IPS-NIHi7 (cell line): Measurements from ENCODE around the gene GRIK4.
A peak's percentile ranks its signal among the peaks of the same experiment; 100 is the strongest.
"Not testable (repeated sequence)": the region's sequence is repeated elsewhere in the genome, so short reads cannot be mapped to it uniquely, and the experiment has no call there.

ENCODE experiments used
- DNase-seq: peaks from one replicate; pipeline ENCODE4 v3.0.0; 2012; ENCODE audit warnings: mixed read lengths; ENCODE audit errors: extremely low spot score

Gene GRIK4

DNA sequence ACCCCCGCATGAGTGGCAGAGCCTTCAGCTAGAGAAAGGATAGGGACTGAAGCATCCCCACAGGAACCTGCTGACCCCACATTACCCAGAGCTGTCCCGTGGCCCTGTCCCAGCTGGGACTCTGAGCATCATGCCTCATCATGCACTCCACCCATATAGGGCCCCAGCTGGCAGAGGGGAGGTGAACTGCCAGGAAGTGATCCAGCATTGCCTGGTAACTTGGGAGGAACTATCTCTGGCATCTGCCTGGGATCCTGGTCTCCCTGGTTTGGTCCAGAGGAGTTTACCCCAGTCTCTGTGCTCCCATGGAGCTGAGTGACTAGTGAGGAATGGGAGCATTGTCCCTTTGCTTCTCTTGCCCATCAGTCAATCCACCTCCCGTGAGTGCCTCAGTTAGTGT lies 228.8 kb downstream of the GRIK4 start:
- DNase-seq, result peak; percentile 7

- peak; percentile 4 for DNase-seq
These were observed 232.8 kb downstream of the GRIK4 start for GRCh38 chr11:120744016-120744994.

DNA sequence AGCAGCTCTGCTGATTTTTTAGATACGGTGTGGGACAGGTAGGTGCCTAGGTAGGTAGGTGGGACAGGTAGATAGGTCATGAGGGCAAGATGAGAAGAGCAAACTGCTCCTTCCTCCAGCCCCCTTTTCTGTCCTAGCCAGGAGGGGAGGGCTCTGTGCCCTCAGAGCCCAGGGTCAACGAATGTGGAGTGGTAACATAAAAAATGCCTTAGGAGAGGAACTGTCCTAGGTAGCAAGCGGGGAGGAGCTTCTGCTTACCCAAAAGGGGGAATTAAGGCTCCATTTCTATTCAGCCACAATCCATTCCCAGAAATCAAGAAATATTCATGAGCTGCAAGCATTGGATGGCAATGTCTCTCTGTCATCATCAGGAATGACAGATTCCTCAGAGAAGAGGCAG lies 234.8 kb downstream of the GRIK4 start:
- peak; percentile 60 for DNase-seq

GRCh38 chr11:120746836-120747609 lies 235.5 kb downstream of the GRIK4 start:
- peak; percentile 3 for DNase-seq

DNA sequence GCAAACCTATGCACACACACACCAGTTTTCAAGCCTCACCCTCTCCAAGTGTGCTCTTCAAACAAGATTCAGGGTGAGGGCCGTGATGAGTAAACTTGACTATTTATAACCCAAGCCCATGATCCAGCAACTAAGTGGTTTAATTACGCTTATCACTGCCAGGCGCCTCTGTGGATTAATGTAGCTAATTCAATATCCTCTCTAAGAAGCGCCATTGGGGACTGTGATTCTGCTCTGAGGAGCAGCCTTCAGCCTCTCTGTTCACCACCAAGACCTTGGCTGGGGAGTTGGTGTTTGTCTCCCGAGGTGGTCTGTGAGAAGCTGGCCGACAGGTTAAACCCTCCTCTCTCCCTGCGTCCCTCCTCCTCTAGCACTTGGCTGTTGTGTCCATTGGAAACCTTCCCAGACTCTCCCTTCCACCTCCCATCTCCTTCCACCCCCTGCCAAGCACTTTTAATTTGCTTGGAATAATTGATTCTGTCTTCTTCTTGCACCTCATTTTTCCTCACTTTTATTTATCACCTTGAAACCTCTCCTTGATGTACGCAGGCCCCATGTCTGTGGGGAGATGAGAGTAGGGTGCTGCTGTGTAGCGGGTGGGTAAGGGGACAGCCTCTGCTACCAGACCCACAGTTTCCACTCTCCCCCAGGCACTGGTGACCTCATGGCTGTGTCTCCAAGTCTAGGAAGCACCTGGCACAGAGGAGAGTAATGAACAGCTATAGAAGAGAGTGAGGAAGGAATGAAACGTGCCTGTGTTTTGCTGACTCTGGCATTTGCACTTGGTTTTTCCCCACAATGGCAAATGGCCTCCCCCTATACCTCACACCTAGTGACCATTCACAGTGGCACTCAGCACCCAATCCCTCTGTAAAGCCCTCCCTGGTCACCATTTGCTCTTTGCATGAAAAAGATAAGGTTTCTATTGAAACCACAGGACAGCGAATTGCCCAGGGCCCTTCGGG lies 236.6 kb downstream of the GRIK4 start:
- DNase-seq, result peak; percentile 22

GRCh38 chr11:120749395-120749794 lies 237.8 kb downstream of the GRIK4 start:
- DNase-seq, result peak; percentile 7

- DNase-seq, result peak; percentile 2
These were observed 239.3 kb downstream of the GRIK4 start for GRCh38 chr11:120750647-120751549.

- no peak for DNase-seq
These were observed 240.0 kb downstream of the GRIK4 start for GRCh38 chr11:120751550-120751949.

GRCh38 chr11:120752668-120753067 lies 241.1 kb downstream of the GRIK4 start:
- peak; percentile 5 for DNase-seq

DNA sequence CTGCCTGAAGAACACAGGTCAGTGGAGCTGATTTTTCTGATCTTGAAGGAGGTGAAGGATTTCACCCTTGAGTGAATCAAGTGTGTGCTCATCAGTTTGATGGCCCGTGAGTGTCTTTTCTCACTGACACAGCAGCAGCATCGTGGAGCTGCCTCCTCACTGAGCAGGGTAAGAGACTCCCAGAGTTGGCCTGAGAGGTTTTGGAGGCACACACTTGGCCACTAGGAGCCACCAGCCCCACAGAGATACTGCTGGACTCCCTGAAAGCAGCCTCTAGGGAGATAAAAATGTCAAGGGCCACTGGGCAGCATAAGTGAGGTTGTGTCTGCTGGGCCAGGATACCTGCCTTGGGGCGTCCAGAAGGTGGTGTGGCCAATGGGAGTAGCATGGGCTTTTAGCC lies 245.4 kb downstream of the GRIK4 start:
- peak; percentile 35 for DNase-seq

- no peak for DNase-seq
These were observed 247.5 kb downstream of the GRIK4 start for GRCh38 chr11:120759046-120759445.

DNA sequence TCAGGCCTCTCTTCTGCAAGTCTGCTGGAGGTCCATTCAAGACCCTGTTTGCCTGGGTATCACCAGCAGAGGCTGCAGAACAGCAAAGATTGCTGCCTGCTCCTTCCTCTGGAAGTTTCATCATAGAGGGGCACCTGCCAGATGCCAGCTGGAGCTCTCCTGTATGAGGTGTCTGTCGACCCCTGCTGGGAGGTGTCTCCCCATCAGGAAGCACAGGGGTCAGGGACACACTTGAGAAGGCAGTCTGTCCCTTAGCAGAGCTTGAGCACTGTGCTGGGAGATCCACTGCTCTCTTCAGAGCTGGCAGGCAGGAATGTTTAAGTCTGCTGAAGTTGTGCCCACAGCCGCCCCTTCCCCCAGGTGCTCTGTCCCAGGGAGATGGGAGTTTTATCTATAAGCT lies 254.2 kb downstream of the GRIK4 start:
- not testable (repeated sequence) for DNase-seq

- no peak for DNase-seq
These were observed 254.8 kb downstream of the GRIK4 start for GRCh38 chr11:120766318-120766717.

DNA sequence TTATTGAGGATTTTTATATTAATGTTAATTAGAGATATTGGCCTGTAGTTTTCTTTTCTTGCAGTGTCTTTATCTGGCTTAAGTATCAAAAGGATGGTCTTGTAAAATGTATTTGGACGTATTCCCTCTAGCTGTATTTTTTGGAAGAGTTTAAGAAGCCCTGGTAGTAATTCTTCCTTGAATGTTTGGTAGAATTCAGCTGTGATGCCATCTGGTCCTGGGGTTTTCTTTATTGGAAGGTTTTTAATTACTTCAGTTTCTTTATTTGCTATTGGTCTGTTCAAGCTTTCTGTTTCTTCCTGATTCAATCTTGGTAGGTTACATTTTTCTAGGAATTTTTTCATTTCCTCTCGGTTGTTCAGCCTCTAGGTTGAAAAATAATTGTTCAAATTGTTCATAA lies 257.4 kb downstream of the GRIK4 start:
- DNase-seq, result no peak

- DNase-seq, result no peak
These were observed 258.4 kb downstream of the GRIK4 start for GRCh38 chr11:120769906-120770305.

DNA sequence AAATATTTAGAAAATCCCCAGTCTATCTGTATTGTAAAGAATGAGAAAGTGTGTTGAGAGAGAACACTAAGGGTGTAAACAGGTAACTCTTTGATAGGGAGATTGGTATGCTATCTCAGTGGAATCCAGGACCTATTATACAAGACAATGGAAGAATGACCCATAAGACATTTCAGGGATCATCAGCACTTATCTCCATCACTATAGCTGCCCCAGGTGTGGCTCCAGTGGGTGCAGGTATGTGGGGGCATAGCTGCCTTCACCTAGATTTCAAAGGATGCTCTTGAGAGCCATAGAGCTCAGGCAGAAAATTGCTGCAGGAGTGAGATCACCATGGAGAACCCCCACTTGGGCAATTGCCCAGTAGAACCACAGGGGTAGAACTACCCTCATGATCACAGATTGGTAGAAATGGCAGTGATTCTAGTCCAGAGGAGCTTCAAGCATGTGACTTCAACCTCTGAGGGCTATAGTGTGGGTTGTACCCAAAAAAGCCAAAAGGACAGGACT lies 260.1 kb downstream of the GRIK4 start:
- DNase-seq, result no peak

DNA sequence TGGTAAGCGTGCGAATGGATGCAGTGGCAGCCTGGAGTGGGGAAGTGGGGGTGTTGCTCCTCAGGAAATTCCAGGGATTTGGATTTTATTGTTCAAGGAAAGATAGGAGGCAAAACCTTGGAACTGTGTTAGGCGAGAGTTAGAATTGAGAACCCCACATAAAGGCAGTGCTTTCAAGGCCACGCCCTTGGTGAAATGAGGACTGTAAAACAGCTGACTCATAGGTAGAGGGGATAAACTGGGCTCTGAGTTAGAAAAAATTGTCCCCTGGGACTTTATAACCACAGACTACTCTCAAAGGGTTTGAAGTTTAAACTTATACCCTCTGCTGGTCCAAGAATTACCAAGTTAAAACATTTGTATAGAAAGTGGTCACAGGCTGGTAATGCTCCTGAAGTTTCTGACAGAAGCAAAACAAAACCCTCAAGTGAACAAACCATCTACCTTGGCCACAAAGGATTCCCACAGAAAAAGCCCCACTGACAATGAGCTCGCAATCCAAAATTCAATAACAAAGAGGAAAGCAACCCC lies 262.0 kb downstream of the GRIK4 start:
- DNase-seq, result no peak

GRCh38 chr11:120774591-120775386 lies 263.2 kb downstream of the GRIK4 start:
- no peak for DNase-seq
